Femur (tissue), 1 donor: Measurements from ENCODE around the gene SLC19A1.
A peak's percentile ranks its signal among the peaks of the same experiment; 100 is the strongest.

Experiments used
- DNase-seq: peaks from one replicate; pipeline ENCODE4 v3.0.0-alpha.2; 2017

The SLC19A1 gene

GRCh38 chr21:45488931-45489721, 53.1 kb downstream of the SLC19A1 start:
- no peak for DNase-seq

- no peak for DNase-seq
Measured at GRCh38 chr21:45487891-45488600, 54.2 kb downstream of the SLC19A1 start.

- no peak for DNase-seq
Measured at GRCh38 chr21:45487161-45487806, 55.0 kb downstream of the SLC19A1 start.

- DNase-seq, result no peak
Measured at GRCh38 chr21:45486443-45487160, 55.6 kb downstream of the SLC19A1 start.

- DNase-seq, result no peak
Measured at GRCh38 chr21:45485686-45486442, 56.4 kb downstream of the SLC19A1 start.

- no peak for DNase-seq
Measured at GRCh38 chr21:45484318-45484717, 57.9 kb downstream of the SLC19A1 start.

GRCh38 chr21:45482899-45483821, 59.1 kb downstream of the SLC19A1 start:
- no peak for DNase-seq

GRCh38 chr21:45481977-45482898, 60.0 kb downstream of the SLC19A1 start:
- no peak for DNase-seq

- DNase-seq, result no peak
Measured at GRCh38 chr21:45481566-45481965, 60.7 kb downstream of the SLC19A1 start.

GRCh38 chr21:45480701-45481500, 61.3 kb downstream of the SLC19A1 start:
- no peak for DNase-seq

GRCh38 chr21:45479691-45480675, 62.3 kb downstream of the SLC19A1 start:
- no peak for DNase-seq

- DNase-seq, result no peak
Measured at GRCh38 chr21:45478816-45479669, 63.2 kb downstream of the SLC19A1 start.

- peak; percentile 81 for DNase-seq
Measured at GRCh38 chr21:45478115-45478801, 64.0 kb downstream of the SLC19A1 start.

GRCh38 chr21:45477176-45478114, 64.8 kb downstream of the SLC19A1 start:
- no peak for DNase-seq

GRCh38 chr21:45476582-45476981, 65.7 kb downstream of the SLC19A1 start:
- no peak for DNase-seq
